Measurements from ENCODE around the gene ANKRD13B. TPM values are rescaled to one million over a fixed set of nuclear protein-coding genes. Genes with fewer than 3 reads are reported as not detected.

Gene ANKRD13B
- polyA plus RNA-seq, 3 donors: 3.6 to 7.9 (median 6.6) TPM

DNA sequence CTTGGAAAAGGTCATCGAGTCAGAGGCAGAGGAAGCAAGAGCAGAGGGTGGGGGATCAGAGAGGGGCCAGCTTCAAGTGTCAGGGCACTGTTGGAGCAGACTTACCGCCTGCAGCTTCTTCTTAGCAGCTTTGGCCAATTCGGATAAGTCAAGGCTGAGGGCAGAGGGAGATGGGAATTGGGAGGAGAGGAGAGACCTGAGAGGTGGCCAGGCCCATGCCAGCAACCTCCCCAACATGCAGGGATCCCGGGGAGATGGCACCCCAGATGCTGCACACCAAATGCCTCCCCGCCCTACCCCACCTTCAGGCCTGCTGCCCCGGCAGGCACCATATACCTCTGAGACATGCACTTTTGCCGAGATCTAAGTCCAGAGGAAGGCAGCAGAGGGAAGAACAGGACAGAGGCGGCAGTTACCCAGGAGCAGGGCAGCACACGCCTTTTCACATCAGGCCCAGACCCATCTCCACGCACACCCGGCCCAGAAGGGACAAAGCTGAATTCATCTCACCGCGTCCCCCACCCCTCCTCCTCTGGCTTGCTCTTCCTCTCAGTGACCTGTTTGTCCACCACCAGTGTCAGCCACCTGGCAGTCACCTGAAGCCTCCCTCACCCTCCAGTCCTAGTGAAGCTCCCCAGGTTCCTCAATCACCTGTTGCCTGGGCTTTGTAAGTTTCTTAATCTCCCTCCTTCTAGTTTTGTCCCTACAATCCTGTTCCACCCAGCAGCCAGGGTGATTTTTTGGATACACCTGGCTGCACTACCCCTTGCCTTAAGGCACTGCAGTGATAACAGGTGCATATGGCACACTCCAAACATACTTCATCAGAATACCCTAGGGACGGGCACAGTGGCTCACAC lies 14.1 kb upstream of the ANKRD13B start:
- WGBS, 3 donors: 94% methylated on average over 14 of the region's 14 CpGs
- no peak overlapping the region for H3K27ac ChIP-seq (ENCODE audit: low read depth, low read length)

DNA sequence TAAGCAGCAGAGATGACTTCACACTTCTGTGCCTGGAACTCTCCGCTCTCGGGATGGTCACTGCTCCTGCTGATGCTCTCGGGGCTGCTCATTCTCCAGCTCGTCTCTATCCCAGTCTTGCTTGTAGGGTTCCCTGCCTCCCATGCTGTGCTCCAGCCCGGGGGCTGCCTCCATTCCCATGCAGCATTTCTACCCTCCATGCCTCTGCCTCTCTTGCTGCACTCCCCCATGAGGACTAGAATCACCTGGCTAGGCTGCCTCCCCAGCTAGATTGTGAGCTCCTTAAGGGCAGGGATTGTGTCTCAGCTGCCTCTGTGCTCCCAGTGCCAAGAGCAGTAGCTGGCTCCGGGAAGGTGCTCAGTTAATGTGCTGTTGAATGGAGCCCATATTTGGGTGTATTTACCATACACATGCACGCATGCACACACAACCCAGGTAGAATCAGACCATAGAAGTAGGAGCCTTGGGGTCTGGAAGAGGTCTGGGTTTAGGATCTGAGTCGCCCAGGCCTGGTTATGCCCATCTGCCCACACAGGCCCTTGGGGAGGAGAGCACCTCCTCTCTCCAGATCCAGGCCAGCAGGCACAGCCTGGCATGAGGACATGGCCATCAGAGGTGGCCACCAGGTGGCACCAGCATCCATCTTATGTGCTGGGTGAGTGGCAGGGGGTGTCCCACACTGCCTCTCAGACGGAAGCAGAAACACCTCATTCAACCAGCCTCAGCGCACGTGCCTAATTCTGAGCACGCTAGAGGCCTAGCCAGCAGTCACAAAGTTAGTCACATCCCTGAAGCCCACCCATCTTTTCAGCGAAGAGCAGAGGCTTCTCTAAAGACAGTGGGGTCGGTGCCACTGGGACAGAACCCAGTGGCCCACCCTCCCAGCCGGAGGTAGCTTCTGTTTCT lies 12.8 kb upstream of the ANKRD13B start:
- no peak overlapping the region for H3K27ac ChIP-seq (ENCODE audit: low read depth, low read length)
- WGBS, 3 donors: 58 to 64% (median 61%) methylated on average over 15 of the region's 15 CpGs

DNA sequence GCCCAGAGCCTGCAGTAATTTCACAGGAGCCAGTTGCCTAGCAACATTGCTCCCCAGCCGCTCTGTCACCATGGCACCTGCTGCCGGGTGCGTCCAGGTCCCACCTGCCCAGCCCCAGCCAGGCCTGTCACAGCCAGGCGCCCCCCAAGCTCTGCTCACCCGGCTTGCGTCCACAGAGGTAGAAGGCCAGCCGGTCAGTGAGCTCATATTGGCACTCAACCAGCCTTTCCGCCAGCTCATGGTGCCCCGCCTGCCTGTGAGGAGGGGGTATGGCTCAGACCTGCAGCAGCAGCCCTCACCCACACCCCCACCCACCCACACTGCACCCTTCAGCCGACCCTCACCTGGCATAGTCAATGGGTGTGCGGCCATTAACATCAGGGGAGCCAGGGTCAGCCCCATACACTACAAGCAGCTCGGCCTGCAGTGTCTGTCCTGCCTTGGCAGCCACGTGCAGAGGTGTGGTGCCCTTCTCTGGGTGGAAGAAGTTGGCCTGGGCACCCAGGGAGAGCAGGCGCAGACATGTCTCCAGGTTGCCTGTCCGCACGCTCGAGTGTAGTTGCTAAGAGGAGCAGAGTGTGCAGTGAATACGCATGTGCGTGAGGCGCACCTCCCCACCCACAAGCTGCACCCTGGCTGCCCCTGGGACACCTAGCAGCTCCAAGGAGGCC lies 11.2 kb upstream of the ANKRD13B start:
- 85 to 90% (median 88%) methylated on average over 20 of the region's 20 CpGs for WGBS, 3 donors

DNA sequence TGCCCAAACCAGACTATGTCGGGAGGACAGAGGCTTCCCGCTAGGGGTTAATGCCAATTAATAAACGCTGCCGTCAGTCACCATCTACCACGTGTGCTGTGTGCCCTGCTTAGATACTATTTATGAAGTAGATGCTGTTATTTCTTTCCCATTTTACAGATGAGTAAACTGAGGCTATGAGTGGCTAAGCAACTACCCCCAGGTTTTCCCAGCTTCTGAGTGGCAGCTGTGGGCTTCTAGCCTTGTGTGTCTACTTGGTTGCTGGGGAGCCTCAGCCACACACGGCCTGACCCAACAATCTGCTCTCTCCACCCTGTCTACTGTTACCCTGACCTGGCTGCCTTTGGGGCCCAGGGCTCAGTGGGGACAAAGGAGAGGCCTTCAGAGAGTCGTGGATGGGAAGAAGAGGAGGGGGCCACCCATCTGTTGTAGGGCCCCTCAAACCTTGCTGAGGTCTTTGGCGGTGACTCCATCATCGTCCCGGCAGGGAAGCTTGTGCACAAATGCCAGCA lies 10.6 kb upstream of the ANKRD13B start:
- WGBS, 3 donors: 80 to 85% (median 82%) methylated on average over 10 of the region's 10 CpGs
- no peak overlapping the region for H3K27ac ChIP-seq (ENCODE audit: low read depth, low read length)

More for the DNA sequence above, 11.2 kb upstream of the ANKRD13B start:
- H3K27ac ChIP-seq (ENCODE audit: low read depth, low read length): no peak overlapping the region

DNA sequence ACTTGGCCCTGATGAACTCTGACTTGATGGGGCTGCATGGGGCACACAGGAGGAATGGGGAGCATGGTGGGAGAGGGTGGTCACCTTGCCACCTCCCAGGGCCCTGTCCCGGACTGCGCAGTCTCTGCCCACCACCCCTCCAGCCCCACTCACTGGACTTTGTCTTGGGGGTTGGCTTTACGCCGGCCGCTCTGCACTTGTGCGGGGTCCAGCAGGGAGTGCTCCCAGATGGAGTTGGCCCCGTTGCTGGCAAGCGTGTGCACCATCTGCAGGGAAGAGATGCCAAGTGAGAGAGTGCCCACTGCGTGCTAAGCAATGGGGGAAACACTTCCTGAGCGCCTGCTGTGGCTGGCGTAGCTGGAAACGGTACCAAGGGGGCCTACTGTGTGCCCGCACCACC lies 10.2 kb upstream of the ANKRD13B start:
- H3K27ac ChIP-seq (ENCODE audit: low read depth, low read length): no peak overlapping the region
- 91 to 94% (median 93%) methylated on average over 13 of the region's 13 CpGs for WGBS, 3 donors

DNA sequence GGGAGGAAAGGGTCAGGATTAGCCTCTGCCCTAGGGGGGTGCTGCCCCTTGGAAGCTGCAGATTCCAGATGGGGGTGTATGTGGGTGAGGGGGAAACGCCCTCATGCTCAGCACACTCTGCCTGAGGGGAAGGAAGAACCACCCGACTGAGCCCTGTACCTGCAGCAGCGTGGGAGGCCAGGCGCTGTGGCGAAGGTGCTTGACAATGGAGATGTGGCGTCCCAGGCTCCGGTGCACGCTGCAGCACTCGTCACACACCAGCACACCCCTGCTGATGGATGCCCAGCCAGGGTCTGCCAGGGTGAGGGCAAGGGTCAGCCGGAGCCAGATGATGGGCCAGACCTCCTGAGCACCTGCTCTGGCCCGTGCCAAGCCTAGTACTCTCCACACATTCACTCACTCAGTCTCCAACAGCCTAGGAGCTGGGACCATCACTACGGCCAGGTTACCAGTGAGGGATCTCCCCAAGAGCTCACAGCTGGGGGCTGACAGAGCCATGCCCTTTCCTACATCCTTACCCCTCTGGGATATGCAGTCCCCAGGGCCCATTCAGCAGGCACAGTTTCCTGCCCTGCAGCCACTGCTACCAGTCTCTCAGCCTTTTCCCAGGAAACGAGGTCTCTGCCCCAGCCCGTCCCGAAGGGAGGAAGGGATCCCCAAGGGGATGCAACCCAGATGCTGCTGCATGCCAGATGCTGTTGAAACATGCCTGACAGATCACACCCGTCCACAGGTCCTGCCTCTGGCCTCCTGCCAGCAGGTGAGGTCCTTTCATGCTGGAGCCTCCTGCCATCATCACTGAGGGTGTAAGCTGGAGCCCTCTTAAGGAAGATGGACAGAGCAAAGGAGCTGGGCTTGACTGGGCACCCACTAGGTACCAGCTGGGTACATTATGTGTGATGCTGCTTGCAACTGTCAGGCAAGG lies 9.3 kb upstream of the ANKRD13B start:
- no peak overlapping the region for H3K27ac ChIP-seq (ENCODE audit: low read depth, low read length)
- WGBS, 3 donors: 83 to 92% (median 90%) methylated on average over 15 to 16 of the region's 16 CpGs

DNA sequence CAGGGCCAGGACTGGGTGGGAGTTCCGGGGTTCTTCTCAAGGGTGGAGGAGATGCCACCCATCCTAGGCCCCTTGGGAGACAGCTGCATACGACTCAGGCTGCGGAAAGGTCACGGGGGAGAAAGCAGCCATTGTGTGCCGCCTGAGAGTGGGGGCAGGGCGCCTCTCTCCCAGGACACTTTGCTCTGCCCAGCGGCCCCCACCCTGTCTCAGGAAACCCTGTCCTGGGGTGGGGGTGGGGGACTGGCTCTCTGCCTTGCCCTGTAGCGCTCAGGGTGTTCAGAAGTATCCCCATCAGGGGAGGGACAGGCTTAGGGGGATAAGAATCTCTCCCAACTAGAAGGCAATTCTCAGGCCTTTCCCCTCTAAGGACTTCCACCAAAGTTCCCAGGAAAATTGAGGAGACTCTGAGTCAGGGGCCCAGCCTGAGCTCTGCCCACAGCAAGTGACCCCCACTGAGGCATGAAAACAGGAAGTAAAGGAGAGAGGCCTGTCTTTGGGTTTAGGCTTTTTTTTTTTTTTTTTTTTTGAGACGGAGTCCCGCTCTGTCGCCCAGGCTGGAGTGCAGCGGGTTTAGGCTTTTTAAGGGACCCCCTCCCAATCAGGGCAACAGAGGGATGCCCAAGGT lies 8.4 kb upstream of the ANKRD13B start:
- no peak overlapping the region for H3K27ac ChIP-seq (ENCODE audit: low read depth, low read length)
- WGBS, 3 donors: 56 to 73% (median 64%) methylated on average over 11 to 12 of the region's 12 CpGs

DNA sequence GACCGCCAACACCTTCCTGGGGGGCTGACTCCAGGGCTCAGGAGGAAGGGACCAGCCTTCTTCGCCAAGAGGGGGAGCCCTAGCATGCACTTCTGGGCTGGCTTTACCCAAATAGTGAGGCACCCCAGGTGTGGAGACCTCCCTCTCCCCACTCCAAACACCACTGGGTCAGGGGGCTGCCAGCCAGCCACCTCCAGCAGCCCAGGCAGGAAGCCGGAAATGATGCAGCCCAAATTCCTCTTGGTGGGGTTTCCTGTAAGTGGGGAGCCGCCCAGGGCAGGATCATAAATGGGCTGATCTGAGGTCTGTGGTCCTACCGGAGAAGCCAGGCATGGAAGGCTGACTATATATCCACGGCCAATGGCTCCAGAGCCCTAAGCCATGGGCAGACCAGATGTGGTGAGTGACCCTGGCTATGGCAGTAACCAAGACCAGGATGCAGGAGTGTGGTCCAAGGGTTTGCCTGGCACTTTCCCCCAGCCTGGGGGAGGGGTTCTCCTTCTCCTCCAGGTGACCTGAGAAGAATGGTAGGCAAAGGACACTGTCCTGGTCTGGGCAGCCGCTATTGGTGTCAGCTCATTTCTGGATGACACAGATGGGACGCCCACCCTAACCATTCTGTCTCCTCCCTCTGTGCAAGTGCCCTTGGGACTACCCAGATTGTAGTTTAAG lies 7.7 kb upstream of the ANKRD13B start:
- 56 to 84% (median 57%) methylated on average over 7 to 8 of the region's 8 CpGs for WGBS, 3 donors

DNA sequence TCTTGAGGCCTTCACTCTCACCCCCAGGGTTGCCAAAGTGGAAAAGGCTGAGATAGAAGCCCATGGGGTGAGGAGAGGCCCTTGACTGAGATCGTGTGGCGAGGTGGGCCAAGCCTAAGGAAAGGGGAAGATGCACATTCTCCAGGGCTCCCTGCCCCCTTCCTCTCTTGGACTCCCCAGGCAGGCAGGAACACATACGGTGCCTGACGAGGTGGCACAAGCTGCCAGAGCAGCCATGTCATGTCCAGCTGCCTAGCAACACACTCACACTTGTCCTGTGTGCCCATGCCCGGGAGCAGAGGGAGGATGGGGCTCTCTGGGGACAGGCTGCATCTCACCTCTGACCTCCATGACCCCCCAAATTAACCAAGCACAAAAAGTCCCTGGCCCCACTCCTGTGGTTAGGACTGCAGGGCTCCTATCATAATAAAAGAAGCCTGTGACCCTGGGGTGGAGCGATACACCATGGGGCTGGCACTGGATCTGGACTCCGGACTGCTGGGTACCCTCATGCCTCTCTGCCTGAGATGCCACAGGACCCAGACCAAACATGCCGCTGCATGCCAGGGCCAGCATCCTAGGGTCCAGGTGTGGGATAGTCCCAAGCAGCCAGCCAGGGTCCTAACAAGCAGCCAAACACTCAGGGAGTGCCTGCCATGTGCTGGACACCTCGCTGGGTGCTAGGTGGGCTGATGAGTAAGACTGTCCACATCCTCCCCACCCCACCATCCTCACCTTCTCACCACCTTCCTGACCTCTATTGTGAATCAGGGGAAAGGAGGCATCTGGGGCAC lies 6.1 kb upstream of the ANKRD13B start:
- 56 to 73% (median 63%) methylated on average over 9 of the region's 9 CpGs for WGBS, 3 donors
- H3K27ac ChIP-seq (ENCODE audit: low read depth, low read length): no peak overlapping the region

More for the DNA sequence above, 7.7 kb upstream of the ANKRD13B start:
- H3K27ac ChIP-seq (ENCODE audit: low read depth, low read length): peak overlapping the region; percentile 29

DNA sequence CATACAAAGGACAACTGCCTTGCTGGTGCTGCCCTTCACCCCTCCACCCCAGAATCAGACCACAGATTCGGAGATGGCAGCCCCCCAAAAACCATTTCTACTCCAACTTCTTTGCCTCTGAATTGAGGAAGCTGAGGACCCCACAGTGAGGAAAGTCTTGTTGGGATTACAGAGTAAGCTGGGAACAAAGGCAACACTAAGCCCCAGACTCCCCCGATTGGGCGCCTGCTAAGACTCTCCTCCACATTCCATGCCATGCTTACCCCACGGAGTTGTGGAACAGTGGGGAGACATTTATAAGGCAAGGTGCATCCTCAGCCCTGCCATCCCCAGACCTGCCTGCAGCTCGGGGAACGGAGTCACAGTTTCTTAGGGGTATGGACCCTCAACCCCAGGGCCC lies 5.3 kb upstream of the ANKRD13B start:
- 77 to 87% (median 78%) methylated on average over 6 of the region's 6 CpGs for WGBS, 3 donors
- H3K27ac ChIP-seq (ENCODE audit: low read depth, low read length): no peak overlapping the region

DNA sequence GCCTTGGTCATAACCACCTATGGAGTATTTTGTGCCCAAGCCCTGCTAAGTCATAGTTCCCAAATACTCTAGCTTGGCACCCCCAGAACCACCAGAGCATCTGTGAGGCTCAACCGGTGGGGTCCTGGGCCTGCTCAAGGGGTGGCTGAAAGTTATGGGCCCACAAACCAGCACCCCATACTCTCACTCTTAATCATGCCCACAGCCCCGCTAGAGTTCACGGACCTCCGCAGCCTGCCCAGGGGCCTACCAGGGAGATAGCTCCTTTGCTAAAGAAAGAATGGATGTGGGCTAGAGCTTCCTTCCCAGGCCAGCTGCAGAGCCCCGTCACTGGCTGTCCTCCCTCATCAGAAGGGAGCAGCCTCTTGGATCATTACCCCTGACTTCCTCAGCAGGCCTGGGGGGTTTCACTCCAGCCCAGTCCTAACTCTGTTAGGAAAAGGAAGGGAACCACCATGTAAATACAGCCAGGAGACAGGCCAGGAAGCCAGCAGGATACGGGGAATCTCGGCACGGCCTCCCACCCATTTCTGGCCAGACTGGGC lies 4.8 kb upstream of the ANKRD13B start:
- no peak overlapping the region for H3K27ac ChIP-seq (ENCODE audit: low read depth, low read length)
- WGBS, 3 donors: 18 to 34% (median 25%) methylated on average over 8 of the region's 8 CpGs

DNA sequence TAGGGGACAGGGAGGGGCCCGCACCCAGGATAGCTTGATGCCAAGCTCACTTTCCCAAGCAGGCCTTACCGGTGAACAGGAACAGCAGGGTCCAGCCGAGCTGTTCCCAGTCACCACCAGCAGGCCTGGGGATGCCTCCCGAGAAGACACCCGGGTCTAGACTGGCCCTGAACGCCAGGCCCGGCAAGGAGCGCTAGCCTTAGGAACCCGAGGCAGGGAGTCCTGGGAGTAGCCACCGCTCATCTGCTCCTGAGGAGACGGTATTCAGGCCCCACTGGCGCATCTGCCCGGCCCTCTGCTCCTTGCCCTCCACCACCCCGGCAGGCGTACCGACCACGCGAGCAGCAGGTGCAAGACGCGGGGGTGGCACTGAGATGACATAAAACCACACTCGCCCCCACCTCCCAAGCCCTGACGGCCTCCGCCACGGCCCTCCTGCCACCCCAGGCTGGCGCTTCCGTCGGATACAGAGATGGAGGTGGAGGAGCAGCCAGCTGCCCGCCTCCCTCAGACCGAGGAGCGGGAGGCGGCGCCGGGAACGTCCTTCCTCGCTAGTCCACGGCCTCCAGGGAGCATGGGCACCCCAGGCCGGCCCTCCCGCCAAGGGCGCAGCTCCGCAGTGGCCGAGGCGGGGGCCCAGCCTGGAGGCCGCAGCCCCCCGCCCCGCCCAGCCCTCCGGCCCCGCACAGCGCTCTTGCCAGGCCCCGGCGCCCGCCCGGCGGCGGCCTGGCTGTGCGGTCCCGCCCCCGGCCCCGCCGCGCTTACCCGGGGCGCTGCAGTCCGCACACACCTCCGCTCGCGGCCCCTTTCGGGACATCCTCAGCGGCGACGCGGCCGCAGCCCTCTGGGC lies 4.1 kb upstream of the ANKRD13B start:
- WGBS, 3 donors: 1% methylated on average over 46 to 72 of the region's 72 CpGs
- no peak overlapping the region for H3K27ac ChIP-seq (ENCODE audit: low read depth, low read length)

DNA sequence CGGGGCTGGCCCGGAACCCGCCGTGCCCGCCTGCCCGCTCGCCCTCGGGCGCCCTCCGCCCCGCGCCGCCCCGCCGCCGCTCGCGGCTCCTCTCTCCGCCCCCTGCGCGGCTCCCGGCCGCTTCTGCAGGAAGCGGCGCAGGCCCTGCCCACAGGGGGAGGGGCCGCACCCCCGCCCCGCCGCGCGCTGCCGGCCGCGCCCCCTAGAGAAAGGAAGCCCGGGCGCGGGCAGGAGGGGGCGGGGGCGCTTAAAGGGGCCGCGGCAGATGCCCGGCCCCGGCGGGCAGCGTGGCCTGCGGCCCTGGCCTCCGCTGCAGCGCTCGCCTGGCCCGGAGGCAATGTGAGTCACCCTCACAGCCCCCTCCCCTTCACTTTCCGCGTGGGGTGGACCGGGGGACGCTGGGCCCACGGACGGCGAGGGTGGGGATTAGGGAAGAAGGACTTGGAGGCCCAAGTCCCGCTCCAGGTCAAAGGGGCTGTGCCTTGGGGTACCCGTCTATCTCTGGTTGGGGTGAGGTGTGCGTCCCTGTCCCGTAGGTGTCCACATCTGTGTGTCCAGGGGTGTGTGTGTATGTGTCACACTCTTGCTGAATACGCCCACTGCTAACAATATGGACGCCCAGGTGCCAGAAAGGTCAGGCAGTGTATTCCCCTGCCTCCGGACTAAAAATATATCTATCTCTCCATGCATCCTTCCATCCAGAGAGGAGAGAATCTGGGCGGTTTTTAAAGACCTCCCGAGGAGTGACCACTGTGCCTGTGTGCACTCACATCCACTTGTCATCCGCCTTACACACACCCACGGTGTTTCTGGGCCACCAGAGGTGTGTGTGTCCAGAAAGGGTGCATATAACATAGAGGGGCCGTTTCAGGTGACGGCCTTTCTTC lies 3.2 kb upstream of the ANKRD13B start, which contains the start of gene GIT1:
Gene GIT1, minus strand, starts transcription at position 125 of the 887 bp plus-strand sequence. CDS start 270 bp downstream, outside the sequence.
- 3 to 8% (median 6%) methylated on average over 40 to 66 of the region's 70 CpGs for WGBS, 3 donors
- H3K27ac ChIP-seq (ENCODE audit: low read depth, low read length): no peak within 1 kb of the TSS

Data from adipose tissue (tissue), 3 donors.